GM19438 (cell line): ENCODE measurements around the gene PSMG1.
"Not testable (repeated sequence)": the region's sequence is repeated elsewhere in the genome, so short reads cannot be mapped to it uniquely, and the experiment has no call there.

Source experiments
- ATAC-seq: cut with Tn5 transposase; IDR thresholded peaks from one replicate; pipeline ENCODE4 v1.9.1; 2021; ENCODE audit warnings: low read depth; ENCODE audit not compliant: unreplicated experiment

The PSMG1 gene

DNA sequence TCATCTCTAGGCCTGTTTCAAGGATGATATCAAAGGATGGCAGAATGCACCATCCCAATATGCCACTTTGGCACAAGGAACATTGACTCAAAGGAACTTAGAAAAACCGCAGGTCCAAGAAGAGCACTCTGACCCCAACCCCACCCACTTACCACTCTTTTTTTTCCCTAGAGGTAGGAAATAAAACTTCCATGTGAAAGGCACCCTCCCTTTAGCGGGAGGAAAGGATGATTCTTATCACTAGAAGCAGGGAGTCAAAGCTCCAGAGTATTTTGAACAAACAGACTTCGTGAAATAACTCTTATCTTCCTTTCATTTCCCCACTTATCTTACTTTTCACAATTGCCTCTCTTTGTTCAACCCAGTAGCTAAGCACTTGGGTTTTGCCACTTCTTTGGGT lies 22.2 kb downstream of the PSMG1 start:
- no peak for ATAC-seq

- ATAC-seq = no peak
Measured at GRCh38 chr21:39159342-39160063, 23.7 kb downstream of the PSMG1 start.

DNA sequence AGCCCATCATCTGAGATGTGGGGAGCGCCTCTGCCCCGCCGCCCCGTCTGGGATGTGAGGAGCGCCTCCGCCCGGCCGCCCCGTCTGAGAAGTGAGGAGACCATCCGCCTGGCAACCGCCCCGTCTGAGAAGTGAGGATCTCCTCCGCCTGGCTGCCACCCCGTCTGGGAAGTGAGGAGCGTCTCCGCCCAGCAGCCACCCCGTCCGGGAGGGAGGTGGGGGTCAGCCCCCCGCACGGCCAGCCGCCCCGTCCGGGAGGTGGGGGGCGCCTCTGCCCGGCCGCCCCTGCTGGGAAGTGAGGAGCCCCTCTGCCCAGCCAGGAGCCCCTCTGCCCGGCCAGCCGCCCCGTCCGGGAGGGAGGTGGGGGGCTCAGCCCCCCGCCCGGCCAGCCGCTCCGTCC lies 26.0 kb downstream of the PSMG1 start:
- ATAC-seq = not testable (repeated sequence)

- ATAC-seq = no peak
Measured at GRCh38 chr21:39156024-39156423, 27.2 kb downstream of the PSMG1 start.

- ATAC-seq = no peak
Measured at GRCh38 chr21:39155578-39155977, 27.7 kb downstream of the PSMG1 start.

GRCh38 chr21:39153842-39154241 lies 29.4 kb downstream of the PSMG1 start:
- ATAC-seq = no peak

DNA sequence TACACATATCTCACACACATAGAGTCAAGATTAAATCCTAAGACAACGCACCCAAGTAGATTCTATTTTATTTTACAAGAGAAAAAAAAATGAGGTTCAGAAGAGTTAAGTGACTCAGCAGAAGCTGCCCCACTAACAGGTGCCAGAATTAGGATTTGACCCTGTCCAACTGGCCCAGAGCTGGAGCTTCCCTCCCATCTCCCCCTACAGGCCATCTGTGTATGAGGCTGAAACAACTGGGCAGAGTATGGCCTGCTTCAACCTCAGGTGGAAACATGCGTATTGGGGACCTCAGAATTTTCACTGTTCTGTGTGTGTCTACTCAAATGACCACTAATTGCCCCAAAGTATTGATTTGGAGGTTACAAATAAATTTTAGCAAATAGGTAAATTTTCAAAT lies 29.9 kb downstream of the PSMG1 start:
- ATAC-seq = no peak

DNA sequence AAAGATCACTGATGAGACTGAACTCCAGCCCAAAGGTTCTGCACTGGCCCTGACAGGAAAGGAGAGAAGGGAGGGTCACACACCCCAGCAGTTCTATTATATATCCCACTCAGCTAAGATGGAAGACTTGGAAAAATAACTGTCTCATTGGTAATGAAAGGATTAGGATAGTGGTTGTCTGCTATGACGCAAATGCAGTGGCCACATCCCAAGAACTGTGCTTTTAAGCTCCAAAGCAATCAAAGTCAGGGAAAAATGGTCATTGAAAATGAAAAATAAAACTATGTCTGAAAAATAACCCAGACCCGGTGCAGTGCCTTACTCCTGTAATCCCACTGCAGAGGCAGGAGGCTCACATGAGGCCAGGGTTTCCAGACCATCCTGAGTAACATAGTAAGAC lies 31.0 kb downstream of the PSMG1 start:
- ATAC-seq = no peak

DNA sequence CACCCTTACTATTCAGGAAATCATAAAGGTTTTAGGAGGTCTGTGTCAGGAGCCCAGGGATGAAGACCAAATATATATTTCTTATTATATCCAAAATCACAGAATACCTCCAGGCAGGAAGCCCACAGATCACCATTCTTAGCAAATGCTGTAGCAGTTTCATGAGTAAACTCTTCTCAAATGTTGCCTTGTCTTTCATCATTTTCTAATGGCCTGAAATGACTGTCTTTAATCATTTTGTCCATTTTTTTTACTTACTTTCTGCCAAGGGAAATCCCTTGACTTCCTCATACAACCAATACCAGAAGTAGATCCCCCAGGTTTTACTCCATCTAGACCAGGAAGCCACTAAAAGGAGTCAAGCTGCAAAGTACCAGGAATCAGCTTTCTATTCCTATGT lies 32.4 kb downstream of the PSMG1 start:
- ATAC-seq = no peak

DNA sequence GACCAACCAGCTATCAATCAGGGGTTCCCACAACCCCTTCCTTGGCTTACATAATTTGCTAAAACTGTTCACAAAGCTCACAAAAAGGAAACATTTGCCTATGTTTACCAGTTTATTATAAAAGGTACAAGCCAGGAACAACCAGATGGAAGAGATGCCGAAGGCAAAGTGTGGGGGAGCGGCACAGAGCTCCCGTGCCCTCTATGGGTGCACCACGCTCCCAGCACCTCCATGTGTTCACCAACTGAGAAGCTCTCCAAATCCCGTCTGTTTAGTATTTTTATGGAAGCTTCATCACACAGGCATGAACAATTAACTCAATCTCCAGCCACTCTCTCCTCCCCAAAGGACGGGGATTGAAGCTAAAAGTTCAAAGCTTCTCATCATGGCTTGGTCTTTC lies 32.9 kb downstream of the PSMG1 start:
- no peak for ATAC-seq

- no peak for ATAC-seq
Measured at GRCh38 chr21:39149882-39150281, 33.4 kb downstream of the PSMG1 start.

DNA sequence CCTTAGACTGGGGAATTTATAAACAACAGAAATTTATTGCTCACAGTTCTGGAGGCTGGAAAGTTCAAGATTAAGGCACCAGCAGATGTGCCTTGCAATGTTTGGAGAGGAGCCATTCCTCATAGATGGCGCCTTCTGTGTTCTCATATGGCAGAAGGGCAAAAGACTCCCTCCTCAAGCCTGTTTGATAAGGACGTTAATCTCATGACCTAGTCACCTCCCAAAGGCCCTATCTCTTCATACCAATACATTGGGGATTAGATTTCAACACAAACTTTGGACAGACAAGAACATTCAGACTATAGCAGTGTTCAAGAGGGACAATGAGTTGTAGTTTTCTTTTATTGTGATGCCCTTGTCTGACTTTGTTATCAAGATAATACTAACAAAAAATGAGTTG lies 34.3 kb downstream of the PSMG1 start:
- no peak for ATAC-seq

DNA sequence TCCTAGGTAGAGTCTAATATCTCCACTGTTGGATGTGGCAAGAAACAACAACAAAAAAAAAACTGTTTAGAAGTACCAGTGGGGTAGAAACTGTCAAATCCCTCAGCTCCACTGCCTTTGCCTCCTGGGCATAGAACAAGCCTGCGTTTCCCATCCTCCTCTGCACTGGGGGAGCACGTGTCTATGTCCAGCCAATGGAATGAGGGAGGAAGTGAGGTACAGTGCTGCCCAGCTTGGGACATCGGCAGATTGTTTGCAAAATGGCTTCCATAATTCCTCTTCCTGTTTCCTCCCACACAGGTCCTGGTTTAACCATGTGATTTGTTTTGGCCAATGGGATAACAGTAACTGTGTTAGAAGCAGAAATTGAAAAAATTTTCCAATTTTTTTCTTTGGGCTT lies 39.1 kb downstream of the PSMG1 start:
- ATAC-seq = no peak

- ATAC-seq = no peak
Measured at GRCh38 chr21:39142972-39143371, 40.3 kb downstream of the PSMG1 start.

- ATAC-seq = no peak
Measured at GRCh38 chr21:39141502-39141901, 41.7 kb downstream of the PSMG1 start.

DNA sequence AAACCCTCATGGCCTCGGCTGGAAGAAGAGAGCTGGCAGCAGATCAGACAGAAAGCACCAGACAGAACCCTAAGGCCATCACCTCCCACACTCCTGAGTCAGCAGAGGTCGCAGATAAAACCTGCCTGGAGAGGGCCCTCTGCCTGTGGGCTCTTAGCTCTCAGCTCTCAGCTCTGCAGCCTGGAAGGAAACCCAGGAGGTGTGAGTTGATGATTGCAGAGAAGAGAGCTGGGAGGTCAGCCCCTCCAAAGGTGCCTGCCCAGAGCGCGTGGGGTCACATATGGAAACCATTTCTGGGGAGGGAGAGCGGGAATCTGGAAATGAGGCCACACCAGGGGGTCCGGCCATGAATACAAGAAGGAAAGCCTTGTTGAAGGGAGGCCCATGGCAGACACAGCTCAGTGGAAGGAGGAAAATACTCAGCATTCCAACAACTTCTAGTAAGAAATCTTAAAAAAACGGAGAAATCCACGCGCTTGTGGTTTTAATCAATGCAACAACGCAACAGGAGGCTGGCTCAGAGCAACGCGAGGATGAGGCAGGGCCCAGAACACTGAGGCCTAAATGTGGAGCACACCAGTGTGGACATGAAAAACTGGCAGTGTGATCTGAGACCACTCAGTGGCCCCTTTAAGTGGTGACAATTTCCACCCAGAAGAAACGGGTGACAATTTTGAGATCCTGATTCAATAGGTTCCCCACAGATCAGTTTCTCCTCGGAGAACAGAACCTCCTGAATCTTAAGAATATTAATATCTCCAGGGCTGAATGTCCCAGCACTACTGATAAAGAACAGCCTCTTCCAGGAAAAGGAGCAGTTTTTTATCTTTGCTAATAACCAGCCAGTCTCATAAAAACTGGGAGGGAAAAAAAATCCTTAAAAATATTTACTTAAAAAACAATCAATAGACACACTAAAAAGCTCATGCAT lies 45.7 kb downstream of the PSMG1 start:
- no peak for ATAC-seq

DNA sequence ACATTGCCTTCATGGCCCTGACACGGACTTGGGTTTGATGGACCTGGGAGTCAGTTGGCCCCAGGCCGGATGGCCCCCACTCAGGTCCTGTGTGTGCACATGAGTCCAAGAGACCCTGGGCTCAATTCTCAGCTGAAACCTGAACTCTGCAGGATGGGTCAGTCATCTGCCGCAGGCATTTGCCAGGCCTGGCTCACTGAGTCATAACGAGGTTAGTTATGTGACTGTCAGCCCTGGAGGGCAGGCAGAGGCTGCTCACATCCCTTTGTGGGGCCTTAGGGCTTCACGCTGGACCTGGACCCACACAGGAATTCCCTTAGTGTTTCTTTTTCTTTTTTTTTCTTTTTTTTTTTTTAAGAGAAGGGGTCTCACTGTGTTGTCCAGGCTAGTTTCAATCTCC lies 46.5 kb downstream of the PSMG1 start:
- ATAC-seq = no peak

DNA sequence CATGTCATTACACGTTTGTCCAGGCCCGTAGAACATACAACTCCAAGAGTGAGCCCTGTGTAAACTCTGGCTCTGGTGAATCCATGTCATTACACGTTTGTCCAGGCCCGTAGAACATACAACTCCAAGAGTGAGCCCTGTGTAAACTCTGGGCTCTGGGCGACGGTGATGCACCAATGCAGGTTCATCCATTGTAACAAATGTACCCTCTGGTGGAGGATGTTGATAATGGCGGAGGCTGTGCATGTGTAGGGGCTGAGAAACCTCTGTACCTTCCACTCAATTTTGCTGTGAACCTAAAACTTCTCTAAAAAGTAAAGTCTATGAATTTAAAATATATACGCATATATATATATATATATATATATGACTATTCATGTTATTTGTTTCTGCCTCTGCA lies 47.1 kb downstream of the PSMG1 start:
- ATAC-seq = not testable (repeated sequence)

- no peak for ATAC-seq
Measured at GRCh38 chr21:39134288-39134810, 48.9 kb downstream of the PSMG1 start.

GRCh38 chr21:39132248-39132647 lies 51.0 kb downstream of the PSMG1 start:
- ATAC-seq = no peak

DNA sequence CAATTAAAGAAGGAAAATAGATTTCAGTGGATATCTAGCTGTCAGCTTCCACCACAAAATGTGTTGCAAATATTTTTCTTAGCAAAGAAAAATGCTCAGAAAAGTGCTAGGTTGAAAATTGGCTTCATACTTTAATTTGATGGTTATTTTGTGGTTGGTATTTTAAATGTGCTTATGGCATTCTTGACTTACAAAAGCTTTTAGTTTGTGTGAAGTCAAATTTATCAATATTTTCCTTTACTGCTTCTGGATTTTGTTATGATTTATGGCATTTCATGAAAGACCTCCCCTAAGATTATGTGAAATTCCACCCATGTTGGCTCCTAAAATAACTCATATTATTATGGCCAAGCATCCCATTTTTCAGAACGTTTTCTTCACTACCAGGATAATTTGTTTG lies 51.5 kb downstream of the PSMG1 start:
- ATAC-seq = no peak

DNA sequence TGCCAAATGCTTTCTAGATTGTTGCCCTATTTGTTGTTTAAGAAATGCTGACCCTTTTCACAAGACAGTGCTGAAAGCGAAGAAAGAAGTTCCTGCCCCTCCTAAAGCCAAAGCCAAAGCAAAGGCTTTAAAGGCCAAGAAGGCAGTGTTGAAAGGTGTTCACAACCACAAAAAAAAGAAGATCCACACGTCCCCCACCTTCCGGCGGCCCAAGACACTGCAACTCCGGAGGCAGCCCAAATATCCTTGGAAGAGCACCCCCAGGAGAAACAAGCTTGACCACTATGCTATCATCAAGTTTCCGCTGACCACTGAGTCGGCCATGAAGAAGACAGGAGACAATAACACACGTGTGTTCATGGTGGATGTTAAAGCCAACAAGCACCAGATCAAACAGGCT lies 55.7 kb downstream of the PSMG1 start:
- ATAC-seq = no peak
